Endothelial cell of umbilical vein (primary cell): Measurements from ENCODE around the gene LDHA. TPM values are rescaled to one million over a fixed set of nuclear protein-coding genes. Genes with fewer than 3 reads are reported as not detected.

Experiments
- BruUV-seq: library from RNA; stranded (reverse); fragments of 400-500 nt; replicated peaks from 2 replicates; lab custom pipeline; 2021; lab: Mats Ljungman, UMichigan
- CTCF ChIA-PET: fragments of 300-600, 350-600 bp; sonication (Branson Sonifier 250); formaldehyde crosslinking; loops from one replicate; lab custom pipeline; 2021; ENCODE audit warnings: antibody characterized with exemption, inconsistent platforms; lab: Charles Lee
- POLR2A ChIA-PET: fragments of 300-600, 350-600 bp; sonication (Branson Sonifier 250); formaldehyde crosslinking; loops from one replicate; lab custom pipeline; 2021; ENCODE audit warnings: antibody characterized with exemption, inconsistent platforms; lab: Charles Lee
- DNase-seq: peaks from one replicate; pipeline ENCODE4 v3.0.0-alpha.2; 2011; ENCODE audit warnings: low read depth, low spot score
- FAIRE-seq: peaks from 2 replicates; lab custom pipeline; 2011; peaks lifted over from hg19 to GRCh38; lab: Jason Lieb, UNC
- H2AFZ ChIP-seq: 2 replicates; pipeline ENCODE4 v1.6.0; 2012; ENCODE audit warnings: low read depth, low read length, control low read depth, inconsistent platforms
- H3K27ac ChIP-seq: 2 replicates; pipeline ENCODE4 v1.5.1; 2011; ENCODE audit warnings: low read depth, mild to moderate bottlenecking, control low read depth, low read length, moderate library complexity; ENCODE audit not compliant: insufficient read depth
- H3K27me3 ChIP-seq, 2 experiments: 2 replicates each; pipeline versions ENCODE4 v1.6.0 to v1.6.1; 2011; ENCODE audit warnings: low read length in 2 of 2, mixed read lengths in 1 of 2; ENCODE audit not compliant: control insufficient read depth in 2 of 2, insufficient read depth in 2 of 2
- H3K36me3 ChIP-seq, 2 experiments: 2 replicates in 1 of 2; 3 replicates in 1 of 2; pipeline ENCODE4 v1.5.1; 2011; ENCODE audit warnings: low read length in 2 of 2, mild to moderate bottlenecking in 1 of 2, moderate library complexity in 1 of 2; ENCODE audit not compliant: control insufficient read depth in 2 of 2, insufficient read depth in 2 of 2; ENCODE audit errors: extremely low read depth in 1 of 2
- H3K4me1 ChIP-seq: 3 replicates; pipeline ENCODE4 v1.5.1; 2011; ENCODE audit warnings: mild to moderate bottlenecking, low read length; ENCODE audit not compliant: control insufficient read depth, insufficient read depth; ENCODE audit errors: extremely low read depth
- H3K4me2 ChIP-seq: 2 replicates; pipeline ENCODE4 v1.6.1; 2011; ENCODE audit warnings: low read length, control low read depth, mixed read lengths; ENCODE audit not compliant: insufficient read depth
- H3K4me3 ChIP-seq, 3 experiments: fragments of 200-600 bp in 1 of 3; sonication (generic), shearing (Covaris generic) in 1 of 3; replicated peaks in 1 of 3; 2 replicates each; pipeline ENCODE4 v1.5.1; 2011 to 2016; ENCODE audit warnings: control low read depth in 3 of 3, low read length in 3 of 3, mild to moderate bottlenecking in 2 of 3, inconsistent platforms in 1 of 3, low read depth in 1 of 3, moderate library complexity in 1 of 3; ENCODE audit not compliant: insufficient read depth in 1 of 3
- H3K79me2 ChIP-seq: 2 replicates; pipeline ENCODE4 v1.6.0; 2012; ENCODE audit warnings: low read length, inconsistent platforms; ENCODE audit not compliant: control insufficient read depth, insufficient read depth
- H3K9ac ChIP-seq: replicated peaks from 2 replicates; pipeline ENCODE3; 2011; ENCODE audit warnings: low read length, control low read depth; ENCODE audit not compliant: insufficient read depth; ENCODE audit errors: extremely low read depth
- H3K9me1 ChIP-seq: replicated peaks from 3 replicates; pipeline ENCODE4 v1.6.0; 2011; ENCODE audit warnings: mild to moderate bottlenecking, low read length; ENCODE audit not compliant: control insufficient read depth, insufficient read depth; ENCODE audit errors: extremely low read depth
- H3K9me3 ChIP-seq: replicated peaks from 2 replicates; pipeline ENCODE4 v1.5.1; 2012; ENCODE audit warnings: low read length, inconsistent platforms; ENCODE audit not compliant: control insufficient read depth, insufficient read depth
- H4K20me1 ChIP-seq: replicated peaks from 2 replicates; pipeline ENCODE3; 2011; ENCODE audit warnings: mild to moderate bottlenecking, low read length; ENCODE audit not compliant: control insufficient read depth, insufficient read depth; ENCODE audit errors: extremely low read depth
- EZH2 ChIP-seq: IDR thresholded peaks from 2 replicates; pipeline ENCODE4 v1.6.1; 2012; ENCODE audit warnings: borderline replicate concordance, low read depth, mild to moderate bottlenecking, moderate library complexity, low read length, inconsistent platforms; ENCODE audit not compliant: severe bottlenecking
- FOS ChIP-seq: IDR thresholded peaks from 2 replicates; pipeline ENCODE4 v1.6.1; 2011; ENCODE audit warnings: mild to moderate bottlenecking, low read length, moderate library complexity, borderline replicate concordance; ENCODE audit not compliant: insufficient read depth
- GATA2 ChIP-seq: IDR thresholded peaks from 2 replicates; pipeline ENCODE4 v1.7.0; 2011; ENCODE audit warnings: low read depth, mild to moderate bottlenecking, moderate library complexity, mixed read lengths, low read length; ENCODE audit not compliant: insufficient read length, insufficient read depth
- JUN ChIP-seq: IDR thresholded peaks from 2 replicates; pipeline ENCODE4 v1.6.1; 2011; ENCODE audit warnings: borderline replicate concordance, low read depth; ENCODE audit not compliant: insufficient read length, insufficient read depth
- MYC ChIP-seq: IDR thresholded peaks from one replicate; pipeline ENCODE4 v1.6.1; 2011; ENCODE audit warnings: mild to moderate bottlenecking, low read depth, low read length
- POLR2A ChIP-seq: IDR thresholded peaks from 2 replicates; pipeline ENCODE4 v1.6.1; 2012; ENCODE audit warnings: low read depth, mild to moderate bottlenecking, control low read depth, low read length
- POLR2AphosphoS5 ChIP-seq: IDR thresholded peaks from 2 replicates; pipeline ENCODE4 v1.6.1; 2012; ENCODE audit warnings: low read depth, mild to moderate bottlenecking, control low read depth, low read length, moderate library complexity; ENCODE audit not compliant: insufficient read depth
- dilution Hi-C: fragments of 300-500 bp; cut with MboI; formaldehyde crosslinking; loops from one replicate; pipeline ENCODE4 v1.15.0; 2019; ENCODE audit warnings: low sequenced_read_pairs; ENCODE audit not compliant: extremely low pct_ligation_motif_present
- intact Hi-C: fragments of 100-400 bp; cut with micrococcal nuclease; formaldehyde crosslinking; loops from one replicate; pipeline ENCODE4 v1.10.0; 2022
- polyA plus RNA-seq, 4 experiments: library from polyadenylated mRNA; depleted of rRNA in 3 of 4; stranded (reverse) in 3 of 4; unstranded in 1 of 4; fragments of >200 nt; gene quantifications; 2 replicates each; pipeline versions ENCODE4 v1.2.1 to v1.2.3, GENCODE V29; 2011 to 2012; ENCODE audit warnings: missing spikeins in 1 of 4
- total RNA-seq: library from RNA; stranded (reverse); gene quantifications from 2 replicates; pipeline ENCODE4 v1.2.3, GENCODE V29; 2021
- TF ChIP-seq, protein P1 (sequence below): IDR thresholded peaks from 2 replicates; pipeline ENCODE4 v1.6.1; 2011; ENCODE audit not compliant: insufficient read depth, insufficient read length
- TF ChIP-seq, protein P2 (sequence below), 2 donors: IDR thresholded peaks; 1 replicate in 1 of 2; 2 replicates in 1 of 2; pipeline ENCODE4 v1.5.1; 2011; ENCODE audit warnings: low read length in 2 of 2, mild to moderate bottlenecking in 2 of 2, moderate library complexity in 2 of 2, control low read depth in 1 of 2, inconsistent platforms in 1 of 2, low read depth in 1 of 2; ENCODE audit not compliant: insufficient read depth in 1 of 2; ENCODE audit errors: extremely low read depth in 1 of 2

Gene LDHA
- total and polyA plus RNA-seq, 2 donors (not counting 3 experiments of a cell fraction or from before 2014, with no cell fraction given), result 265 to 537 TPM

DNA sequence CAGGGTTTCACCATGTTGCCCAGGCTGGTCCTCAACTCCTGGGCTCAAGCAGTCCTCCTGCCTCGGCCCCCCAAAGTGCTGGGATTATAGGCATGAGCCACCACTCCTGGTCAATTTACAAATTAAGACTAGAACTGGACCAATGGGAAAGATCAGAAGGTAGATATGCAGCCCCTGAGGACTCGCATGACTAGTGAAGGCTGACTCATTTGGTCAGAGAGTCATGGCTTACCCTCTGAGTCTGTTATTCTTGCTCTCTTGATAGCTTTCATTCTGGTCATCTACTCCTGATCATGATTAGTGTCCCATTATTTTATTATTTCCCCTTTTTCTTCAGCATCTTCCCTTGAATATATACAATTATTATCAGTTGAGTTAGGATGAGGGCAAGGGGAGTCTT, 58.6 kb downstream of the LDHA start:
- TF ChIP-seq JUN (no peak), POLR2A (no peak), FOS (no peak), EZH2 (no peak), GATA2 (no peak), POLR2AphosphoS5 (no peak), MYC (no peak)
- TF ChIP-seq, protein P1, sequence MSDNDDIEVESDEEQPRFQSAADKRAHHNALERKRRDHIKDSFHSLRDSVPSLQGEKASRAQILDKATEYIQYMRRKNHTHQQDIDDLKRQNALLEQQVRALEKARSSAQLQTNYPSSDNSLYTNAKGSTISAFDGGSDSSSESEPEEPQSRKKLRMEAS, result no peak
- TF ChIP-seq, protein P2, sequence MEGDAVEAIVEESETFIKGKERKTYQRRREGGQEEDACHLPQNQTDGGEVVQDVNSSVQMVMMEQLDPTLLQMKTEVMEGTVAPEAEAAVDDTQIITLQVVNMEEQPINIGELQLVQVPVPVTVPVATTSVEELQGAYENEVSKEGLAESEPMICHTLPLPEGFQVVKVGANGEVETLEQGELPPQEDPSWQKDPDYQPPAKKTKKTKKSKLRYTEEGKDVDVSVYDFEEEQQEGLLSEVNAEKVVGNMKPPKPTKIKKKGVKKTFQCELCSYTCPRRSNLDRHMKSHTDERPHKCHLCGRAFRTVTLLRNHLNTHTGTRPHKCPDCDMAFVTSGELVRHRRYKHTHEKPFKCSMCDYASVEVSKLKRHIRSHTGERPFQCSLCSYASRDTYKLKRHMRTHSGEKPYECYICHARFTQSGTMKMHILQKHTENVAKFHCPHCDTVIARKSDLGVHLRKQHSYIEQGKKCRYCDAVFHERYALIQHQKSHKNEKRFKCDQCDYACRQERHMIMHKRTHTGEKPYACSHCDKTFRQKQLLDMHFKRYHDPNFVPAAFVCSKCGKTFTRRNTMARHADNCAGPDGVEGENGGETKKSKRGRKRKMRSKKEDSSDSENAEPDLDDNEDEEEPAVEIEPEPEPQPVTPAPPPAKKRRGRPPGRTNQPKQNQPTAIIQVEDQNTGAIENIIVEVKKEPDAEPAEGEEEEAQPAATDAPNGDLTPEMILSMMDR (IDR thresholded peaks at IDR 0.05; ENCODE audit: extremely low read depth in 1 of 2, insufficient read depth in 1 of 2, low read depth in 1 of 2, low read length in 2 of 2), result no peak
- peaks cover 0 to 3% of the 10 kb centered on the region in 2 experiments for H3K27me3 ChIP-seq
- H4K20me1 ChIP-seq, result no peaks in the 10 kb centered on the region
- no peak overlapping the region for H2AFZ ChIP-seq
- H3K9me3 ChIP-seq, result no peaks in the 10 kb centered on the region
- intact Hi-C loops, result no loop called here
- CTCF ChIA-PET, result interaction anchor here (1.7 kb wide), 1 partner anchor 43 kb away, joined by 4 read pairs; no protein-coding TSS in a partner anchor
- no peaks in the 10 kb centered on the region for H3K9me1 ChIP-seq
- no peak overlapping the region for H3K9ac ChIP-seq
- POLR2A ChIA-PET, result no interaction called here
- FAIRE-seq, result no peak
- H3K79me2 ChIP-seq, result no peaks in the 10 kb centered on the region
- no peaks in the 10 kb centered on the region for H3K36me3 ChIP-seq
- H3K4me2 ChIP-seq, result no peak overlapping the region
- no peak overlapping the region for H3K27ac ChIP-seq
- dilution Hi-C loops, result no loop called here
- DNase-seq, result no peak
- H3K4me3 ChIP-seq, result no peak overlapping the region
- BruUV-seq, result no TSS peak
- H3K4me1 ChIP-seq, result peaks cover 5% of the 10 kb centered on the region
